HUES48 (cell line): ENCODE data around the gene CPLX1.
A peak's percentile ranks its signal among the peaks of the same experiment; 100 is the strongest.
"Not testable (repeated sequence)": the region's sequence is repeated elsewhere in the genome, so short reads cannot be mapped to it uniquely, and the experiment has no call there.

ENCODE experiments used
- H3K27ac ChIP-seq: one replicate; pipeline ENCODE4 v1.7.0; 2013; ENCODE audit warnings: low read depth, low read length, inconsistent platforms
- H3K27me3 ChIP-seq: 2 replicates; pipeline ENCODE4 v1.6.1; 2013; ENCODE audit warnings: mild to moderate bottlenecking, low read length; ENCODE audit not compliant: control insufficient read depth, insufficient read depth
- H3K36me3 ChIP-seq: 2 replicates; pipeline ENCODE4 v1.6.1; 2013; ENCODE audit warnings: low read length; ENCODE audit not compliant: control insufficient read depth, insufficient read depth
- H3K4me1 ChIP-seq: 2 replicates; pipeline ENCODE4 v1.6.1; 2013; ENCODE audit warnings: mild to moderate bottlenecking, low read length; ENCODE audit not compliant: control insufficient read depth, insufficient read depth
- H3K4me3 ChIP-seq: 2 replicates; pipeline ENCODE4 v1.5.1; 2013; ENCODE audit warnings: mild to moderate bottlenecking, low read depth, low read length
- H3K9ac ChIP-seq: 2 replicates; pipeline ENCODE4 v1.6.1; 2013; ENCODE audit warnings: mild to moderate bottlenecking, low read depth, low read length, moderate library complexity
- H3K9me3 ChIP-seq: 2 replicates; pipeline ENCODE4 v1.6.1; 2013; ENCODE audit warnings: low read length; ENCODE audit not compliant: control insufficient read depth, insufficient read depth

Gene CPLX1

GRCh38 chr4:788006-788635, 37.8 kb downstream of the CPLX1 start:
- H3K9ac ChIP-seq = no peak overlapping the region
- H3K4me1 ChIP-seq = peaks cover 18% of the 10 kb centered on the region
- peaks cover 62% of the 10 kb centered on the region for H3K27me3 ChIP-seq
- H3K27ac ChIP-seq = no peak overlapping the region
- no peaks in the 10 kb centered on the region for H3K36me3 ChIP-seq
- H3K9me3 ChIP-seq = no peaks in the 10 kb centered on the region
- H3K4me3 ChIP-seq = no peak overlapping the region

- no peaks in the 10 kb centered on the region for H3K36me3 ChIP-seq
- no peak overlapping the region for H3K27ac ChIP-seq
- no peak overlapping the region for H3K9ac ChIP-seq
- H3K4me3 ChIP-seq = no peak overlapping the region
- H3K4me1 ChIP-seq = peaks cover 13% of the 10 kb centered on the region
- peaks cover 59% of the 10 kb centered on the region for H3K27me3 ChIP-seq
- H3K9me3 ChIP-seq = no peaks in the 10 kb centered on the region
Measured at GRCh38 chr4:787561-787981, 38.4 kb downstream of the CPLX1 start.

GRCh38 chr4:786861-787300, 39.0 kb downstream of the CPLX1 start:
- Histone ChIP-seq H3K9ac (no peak overlapping the region), H3K4me1 (peaks cover 17% of the 10 kb centered on the region), H3K27me3 (peaks cover 59% of the 10 kb centered on the region), H3K4me3 (no peak overlapping the region), H3K36me3 (no peaks in the 10 kb centered on the region), H3K27ac (no peak overlapping the region), H3K9me3 (no peaks in the 10 kb centered on the region)

- H3K9ac ChIP-seq = no peak overlapping the region
- H3K36me3 ChIP-seq = no peaks in the 10 kb centered on the region
- H3K9me3 ChIP-seq = no peaks in the 10 kb centered on the region
- peaks cover 59% of the 10 kb centered on the region for H3K27me3 ChIP-seq
- no peak overlapping the region for H3K27ac ChIP-seq
- peak overlapping the region; percentile 21; the same call in 1 of the 2 replicates for H3K4me3 ChIP-seq
- H3K4me1 ChIP-seq = peaks cover 17% of the 10 kb centered on the region
Measured at GRCh38 chr4:786074-786741, 39.7 kb downstream of the CPLX1 start.

- Histone ChIP-seq H3K4me3 (peak overlapping the region; percentile 40; the same call in 1 of the 2 replicates), H3K4me1 (peaks cover 17% of the 10 kb centered on the region), H3K27ac (no peak overlapping the region), H3K27me3 (peaks cover 59% of the 10 kb centered on the region), H3K36me3 (peaks cover 3% of the 10 kb centered on the region), H3K9ac (no peak overlapping the region), H3K9me3 (no peaks in the 10 kb centered on the region)
Measured at GRCh38 chr4:785332-786073, 40.4 kb downstream of the CPLX1 start.

- H3K4me3 ChIP-seq = peak overlapping the region; percentile 40; the same call in 1 of the 2 replicates
- peaks cover 59% of the 10 kb centered on the region for H3K27me3 ChIP-seq
- H3K4me1 ChIP-seq = peaks cover 17% of the 10 kb centered on the region
- no peaks in the 10 kb centered on the region for H3K9me3 ChIP-seq
- H3K27ac ChIP-seq = no peak overlapping the region
- no peak overlapping the region for H3K9ac ChIP-seq
- peaks cover 10% of the 10 kb centered on the region for H3K36me3 ChIP-seq
Measured at GRCh38 chr4:784401-785331, 41.3 kb downstream of the CPLX1 start.

GRCh38 chr4:781493-782216, 44.3 kb downstream of the CPLX1 start:
- Histone ChIP-seq H3K4me1 (peaks cover 17% of the 10 kb centered on the region), H3K36me3 (peaks cover 39% of the 10 kb centered on the region), H3K9me3 (no peaks in the 10 kb centered on the region), H3K27ac (peak overlapping the region; percentile 98), H3K27me3 (peaks cover 38% of the 10 kb centered on the region), H3K4me3 (peak overlapping the region; percentile 96), H3K9ac (peak overlapping the region; percentile 98)

GRCh38 chr4:780716-781492, 45.0 kb downstream of the CPLX1 start:
- H3K27me3 ChIP-seq = peaks cover 31% of the 10 kb centered on the region
- no peaks in the 10 kb centered on the region for H3K9me3 ChIP-seq
- peak overlapping the region; percentile 98 for H3K9ac ChIP-seq
- H3K4me1 ChIP-seq = peaks cover 17% of the 10 kb centered on the region
- peaks cover 44% of the 10 kb centered on the region for H3K36me3 ChIP-seq
- H3K4me3 ChIP-seq = peak overlapping the region; percentile 96
- H3K27ac ChIP-seq = peak overlapping the region; percentile 98

- Histone ChIP-seq H3K4me1 (peaks cover 14% of the 10 kb centered on the region), H3K36me3 (peaks cover 51% of the 10 kb centered on the region), H3K9ac (peak overlapping the region; percentile 98), H3K4me3 (peak overlapping the region; percentile 96), H3K27me3 (peaks cover 24% of the 10 kb centered on the region)
- H3K9me3 ChIP-seq, H3K27ac ChIP-seq: not testable (repeated sequence)
Measured at GRCh38 chr4:780255-780654, 45.7 kb downstream of the CPLX1 start.
